Caki2 (cell line): ENCODE results near the gene LRBA. TPM values are rescaled to one million over a fixed set of nuclear protein-coding genes. Genes with fewer than 3 reads are reported as not detected.
"Not testable (repeated sequence)": the region's sequence is repeated elsewhere in the genome, so short reads cannot be mapped to it uniquely, and the experiment has no call there.

Experiments
- DNase-seq: peaks from one replicate; pipeline ENCODE4 v3.0.0-alpha.2; 2015; ENCODE audit warnings: low read depth
- in situ Hi-C: cut with HindIII; loops from 2 replicates; pipeline ENCODE4 v1.10.0; 2016; ENCODE audit warnings: low sequenced_read_pairs, low pct_unique_long_range_greater_than_20kb, mixed read lengths
- total RNA-seq: library from RNA; depleted of rRNA; stranded (reverse); fragments of >200 nt; shearing (Covaris generic); gene quantifications from 2 replicates; pipeline ENCODE4 v1.2.3, GENCODE V29; 2014; ENCODE audit warnings: low replicate concordance

LRBA gene
- total RNA-seq, 1 experiment from 2014 or later = 23.3 TPM

DNA sequence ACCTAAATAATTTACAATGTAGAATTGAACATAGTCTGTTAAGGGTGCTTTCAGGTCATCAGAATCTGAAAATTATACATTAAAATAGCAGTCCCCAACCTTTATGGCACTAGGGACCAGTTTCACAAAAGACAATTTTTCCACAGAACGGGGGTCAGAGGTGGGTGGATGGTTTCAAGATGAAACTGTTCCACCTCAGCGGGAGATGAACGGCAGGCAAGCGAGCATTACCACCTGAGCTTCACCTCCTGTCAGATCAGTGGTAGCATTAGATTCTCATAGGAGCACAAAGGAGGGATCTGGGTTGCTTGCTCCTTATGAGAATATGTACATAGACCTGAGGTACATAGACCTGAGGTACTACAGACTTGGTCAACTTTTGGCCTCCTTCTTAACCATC, 29.0 kb downstream of the LRBA start:
- in situ Hi-C loops = no loop called here
- DNase-seq = no peak

DNA sequence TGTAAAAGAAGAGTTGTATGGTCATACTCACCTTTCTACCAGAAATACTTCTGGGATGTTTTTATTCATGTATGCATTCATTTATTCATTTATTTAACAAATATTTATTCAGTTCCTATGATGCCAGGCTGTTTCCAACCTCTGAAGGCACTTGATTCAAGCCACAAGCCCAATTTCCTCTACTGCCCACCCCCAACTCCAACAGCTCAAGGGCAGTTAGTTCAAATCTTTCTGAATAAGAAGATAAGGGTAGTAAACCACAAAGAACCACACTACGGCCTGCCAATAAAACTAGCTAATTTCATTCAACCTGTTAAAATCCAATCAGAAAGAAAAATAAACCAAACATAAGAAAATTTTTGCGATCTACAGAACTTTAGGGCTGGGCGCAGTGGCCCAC, 31.2 kb downstream of the LRBA start:
- in situ Hi-C loops = no loop called here

DNA sequence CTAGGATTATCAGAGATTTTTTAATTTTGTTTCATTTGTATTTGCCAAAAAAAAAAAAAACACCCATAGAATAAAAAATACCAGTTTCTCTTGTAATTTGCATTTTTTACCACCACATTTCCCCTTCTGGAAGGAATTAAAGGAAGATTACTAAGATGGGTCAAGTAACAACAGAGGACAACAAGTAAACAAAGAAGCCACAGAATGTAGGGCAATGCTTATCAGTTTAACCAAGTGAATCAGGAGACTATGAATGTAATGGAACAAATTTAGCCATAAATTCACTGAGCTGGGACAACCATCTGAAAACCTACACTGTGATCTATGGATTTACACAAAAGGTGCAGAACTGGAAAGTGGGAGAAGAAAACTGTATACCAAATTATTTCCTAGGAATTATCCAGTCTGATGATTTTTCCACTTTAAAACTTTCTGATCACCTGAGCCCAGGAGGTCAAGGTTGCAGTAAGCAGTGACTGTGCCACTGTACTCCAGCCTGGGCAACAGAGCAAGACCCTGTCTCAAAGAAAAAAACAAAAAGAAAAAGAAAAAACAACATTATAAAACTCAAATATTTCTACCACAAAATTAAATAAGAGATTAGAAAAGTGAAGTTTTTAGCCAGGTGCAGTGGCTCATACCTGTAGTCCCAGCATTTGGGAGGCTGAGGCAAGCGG, 32.4 kb downstream of the LRBA start:
- in situ Hi-C loops = no loop called here
- DNase-seq = no peak

More for the DNA sequence above, 31.2 kb downstream of the LRBA start:
- no peak for DNase-seq

DNA sequence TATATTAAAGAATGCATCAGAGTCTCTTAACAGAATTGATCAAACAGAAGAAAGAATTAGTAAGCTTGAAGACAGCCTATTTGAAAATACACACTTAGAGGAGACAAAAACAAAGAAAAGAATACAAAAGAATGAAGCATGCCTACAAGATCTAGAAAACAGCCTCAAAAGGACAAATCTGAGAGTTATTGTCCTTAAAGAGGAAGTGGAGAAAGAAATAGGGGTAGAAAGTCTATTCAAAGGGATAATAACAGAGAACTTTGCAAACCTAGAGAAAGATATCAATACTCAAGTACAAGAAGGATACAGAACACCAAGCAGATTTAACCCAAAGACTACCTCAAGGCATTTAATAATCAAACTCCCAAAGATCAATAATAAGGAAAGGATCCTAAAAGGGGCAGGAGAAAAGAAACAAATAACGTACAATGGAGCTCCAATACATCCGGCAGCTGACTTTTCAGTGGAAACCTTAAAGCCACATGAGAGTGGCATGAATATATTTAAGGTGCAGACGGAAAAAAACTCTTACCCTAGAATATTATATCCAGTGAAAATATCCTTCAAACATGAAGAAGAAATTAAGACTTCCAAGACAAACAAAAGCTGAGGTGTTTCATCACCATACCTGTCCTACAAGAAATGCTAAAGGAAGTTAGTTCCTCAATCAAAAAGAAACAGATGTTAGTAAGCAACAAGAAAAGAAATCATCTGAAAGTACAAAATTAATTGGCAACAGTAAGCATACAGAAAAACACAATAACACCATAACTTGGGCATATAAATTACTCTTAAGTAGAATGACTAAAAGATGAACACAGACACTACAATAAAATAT, 36.1 kb downstream of the LRBA start:
- in situ Hi-C loops = no loop called here
- no peak for DNase-seq

DNA sequence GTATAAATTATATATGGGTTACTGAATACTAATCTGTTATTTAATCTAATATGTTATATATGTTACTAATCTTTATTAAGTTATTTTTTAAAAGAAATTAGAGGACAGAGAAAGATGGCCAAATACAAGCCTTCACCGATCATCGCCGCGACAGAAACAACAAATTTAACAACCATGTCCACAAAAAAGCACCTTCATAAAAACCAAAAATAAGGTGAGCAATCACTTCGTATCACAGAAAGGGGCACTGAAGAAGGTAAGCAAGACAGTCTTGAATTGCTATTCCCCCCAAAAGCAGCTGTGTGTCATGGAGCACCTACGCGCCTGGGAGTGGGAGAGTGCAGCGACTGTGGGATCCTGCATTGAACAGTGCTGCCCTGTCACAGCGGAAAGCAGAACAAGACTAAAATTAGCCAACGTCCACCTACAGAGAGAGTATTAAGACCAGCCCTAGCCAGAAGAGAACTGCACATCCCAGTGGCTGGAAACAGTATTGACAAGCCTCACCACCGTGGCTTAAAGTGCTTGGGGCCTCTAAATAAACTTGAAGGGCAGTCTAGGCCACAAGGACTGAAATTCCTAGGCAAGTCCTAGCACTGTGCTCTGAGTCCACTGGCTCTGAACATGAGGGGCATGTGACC, 38.5 kb downstream of the LRBA start:
- in situ Hi-C loops = no loop called here

DNA sequence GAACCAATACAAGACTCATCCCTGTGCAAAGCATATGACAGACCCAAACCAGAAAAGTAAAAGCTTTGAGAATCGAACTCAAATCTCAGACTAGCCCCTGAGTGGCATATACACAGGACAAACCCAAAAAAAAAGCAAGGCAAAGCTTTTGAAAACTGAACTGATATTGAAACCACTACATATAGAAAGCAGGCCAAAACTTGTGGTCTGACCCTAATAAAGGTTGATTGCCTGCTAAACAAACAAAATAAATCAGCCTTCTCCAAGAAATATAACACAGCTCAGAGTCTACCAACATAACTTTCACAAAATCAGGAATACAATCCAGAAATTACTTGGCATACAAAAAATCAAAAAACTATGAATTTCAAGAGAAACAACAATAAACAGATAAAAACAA, 40.3 kb downstream of the LRBA start:
- DNase-seq = no peak
- in situ Hi-C loops = no loop called here

More for the DNA sequence above, 38.5 kb downstream of the LRBA start:
- no peak for DNase-seq

DNA sequence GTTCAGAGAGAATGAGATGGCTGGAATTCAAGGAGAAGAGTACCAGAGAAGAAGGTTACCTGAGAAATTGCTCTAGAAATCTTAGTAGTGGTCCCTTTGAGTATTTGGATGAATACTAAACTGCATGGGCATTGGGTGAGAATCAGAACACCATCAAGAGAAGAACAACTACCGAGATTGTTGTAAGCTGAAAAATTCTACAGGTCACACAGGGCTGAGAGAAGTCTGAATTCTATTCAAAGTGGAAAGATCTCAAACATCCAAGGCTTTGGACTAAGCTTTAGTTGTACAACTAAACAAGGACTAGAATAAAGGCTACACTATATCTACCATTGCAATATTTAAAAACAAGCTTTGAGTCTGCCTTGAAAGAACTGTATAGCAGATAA, 40.8 kb downstream of the LRBA start:
- in situ Hi-C loops = no loop called here
- DNase-seq = no peak

DNA sequence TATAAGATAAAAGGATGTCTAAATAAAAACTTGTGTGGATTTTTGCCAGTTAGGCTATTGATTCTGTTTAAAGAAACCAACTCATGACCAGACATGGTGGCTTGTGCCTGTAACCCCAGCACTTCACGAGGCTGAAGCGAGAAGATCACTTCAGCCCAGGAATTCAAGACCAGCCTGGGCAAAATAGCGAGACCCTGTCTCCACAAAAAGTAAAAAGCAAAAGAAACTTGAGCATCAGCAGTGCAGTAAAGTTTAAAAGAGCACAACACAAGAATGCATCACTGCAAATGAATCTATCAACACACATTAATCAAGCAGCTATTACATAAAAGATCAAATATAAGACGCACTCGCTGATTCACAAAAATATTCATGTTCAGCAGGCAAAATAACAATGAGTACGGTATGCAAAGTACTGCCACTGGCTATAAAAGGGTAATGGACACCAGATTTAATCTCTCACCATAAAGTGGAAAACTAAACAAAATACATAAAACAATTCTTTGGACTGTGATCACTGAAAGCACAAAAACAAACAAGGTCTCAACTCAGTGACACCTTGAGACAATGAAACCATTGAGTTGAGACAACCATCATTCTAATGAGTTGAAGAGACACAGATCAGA, 41.3 kb downstream of the LRBA start:
- in situ Hi-C loops = no loop called here
- peak; percentile 78 for DNase-seq

DNA sequence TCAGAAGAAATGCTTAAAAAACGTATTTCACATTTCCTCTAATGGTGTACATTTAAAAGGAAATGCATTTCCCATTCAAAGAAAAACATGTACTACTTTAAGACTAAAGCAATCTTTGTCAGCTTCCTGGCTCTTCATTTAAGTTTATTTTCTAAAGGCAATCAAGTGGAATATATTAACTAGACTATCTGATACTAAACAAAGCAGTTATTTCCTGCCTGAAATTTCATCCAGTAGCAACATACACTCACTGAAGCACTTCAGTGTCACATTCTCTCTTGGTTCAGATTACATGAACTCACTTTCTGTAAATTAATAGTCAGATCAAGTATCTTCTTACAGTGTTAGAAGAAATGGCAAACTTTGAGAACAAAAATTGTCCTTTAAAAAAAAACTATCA, 42.5 kb downstream of the LRBA start:
- peak; percentile 62 for DNase-seq
- in situ Hi-C loops = no loop called here

DNA sequence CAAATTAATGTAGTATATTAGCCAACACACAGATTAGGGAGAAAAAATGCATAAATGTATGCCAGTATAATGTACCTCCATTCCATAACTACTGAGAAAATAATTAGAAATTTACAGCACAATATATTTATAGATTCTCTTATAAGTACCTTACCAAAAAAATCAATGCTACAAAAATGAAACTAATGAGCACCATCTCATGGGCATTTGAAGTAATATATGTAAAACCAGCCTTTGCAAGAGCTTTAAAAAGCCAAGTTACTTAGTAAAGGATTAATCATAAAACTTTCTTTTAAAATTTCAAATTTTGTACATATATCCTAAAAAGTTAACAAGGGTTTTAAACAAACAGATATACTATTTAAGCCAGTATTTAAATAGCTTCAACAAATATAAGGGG, 43.2 kb downstream of the LRBA start:
- no peak for DNase-seq
- in situ Hi-C loops = no loop called here

DNA sequence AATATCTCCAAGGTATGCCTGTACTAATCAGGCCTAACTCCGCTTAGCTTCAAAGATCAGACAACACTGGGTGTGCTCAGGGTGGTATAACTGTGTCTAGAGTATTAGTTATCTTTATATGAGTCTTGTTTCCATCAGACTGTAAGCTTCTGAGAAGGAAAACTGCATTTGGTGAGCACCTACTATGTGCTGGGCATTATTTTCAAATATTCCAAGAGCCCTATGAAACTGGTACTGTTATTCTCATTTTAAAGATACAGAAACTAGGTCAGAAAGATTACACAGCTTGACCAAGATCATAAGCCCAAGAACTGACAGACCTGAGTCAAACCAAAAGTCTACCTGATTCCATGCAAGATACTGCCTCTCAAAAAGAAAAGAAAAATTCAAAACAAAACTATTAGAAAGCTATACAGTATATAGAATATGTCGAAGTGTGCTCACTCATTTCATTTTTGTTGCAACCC, 44.4 kb downstream of the LRBA start:
- in situ Hi-C loops = no loop called here
- no peak for DNase-seq

DNA sequence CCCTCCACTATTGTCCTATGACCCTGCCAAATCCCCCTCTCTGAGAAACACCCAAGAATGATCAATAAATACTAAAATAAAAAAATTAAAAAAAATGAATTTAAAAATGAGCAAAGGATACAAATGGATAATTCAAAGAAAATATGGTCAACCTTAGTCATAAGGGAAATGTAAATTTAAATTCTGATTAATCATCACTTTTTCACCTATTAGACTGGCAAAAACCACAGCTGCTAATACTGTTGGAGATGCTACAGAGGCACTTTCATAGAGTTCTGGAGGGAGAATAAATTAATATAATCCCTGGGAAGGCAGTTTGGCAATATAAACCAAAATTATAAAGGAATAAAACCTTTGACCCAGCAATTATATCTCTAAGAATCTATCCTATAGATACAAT, 50.3 kb downstream of the LRBA start:
- in situ Hi-C loops = no loop called here
- DNase-seq = no peak

DNA sequence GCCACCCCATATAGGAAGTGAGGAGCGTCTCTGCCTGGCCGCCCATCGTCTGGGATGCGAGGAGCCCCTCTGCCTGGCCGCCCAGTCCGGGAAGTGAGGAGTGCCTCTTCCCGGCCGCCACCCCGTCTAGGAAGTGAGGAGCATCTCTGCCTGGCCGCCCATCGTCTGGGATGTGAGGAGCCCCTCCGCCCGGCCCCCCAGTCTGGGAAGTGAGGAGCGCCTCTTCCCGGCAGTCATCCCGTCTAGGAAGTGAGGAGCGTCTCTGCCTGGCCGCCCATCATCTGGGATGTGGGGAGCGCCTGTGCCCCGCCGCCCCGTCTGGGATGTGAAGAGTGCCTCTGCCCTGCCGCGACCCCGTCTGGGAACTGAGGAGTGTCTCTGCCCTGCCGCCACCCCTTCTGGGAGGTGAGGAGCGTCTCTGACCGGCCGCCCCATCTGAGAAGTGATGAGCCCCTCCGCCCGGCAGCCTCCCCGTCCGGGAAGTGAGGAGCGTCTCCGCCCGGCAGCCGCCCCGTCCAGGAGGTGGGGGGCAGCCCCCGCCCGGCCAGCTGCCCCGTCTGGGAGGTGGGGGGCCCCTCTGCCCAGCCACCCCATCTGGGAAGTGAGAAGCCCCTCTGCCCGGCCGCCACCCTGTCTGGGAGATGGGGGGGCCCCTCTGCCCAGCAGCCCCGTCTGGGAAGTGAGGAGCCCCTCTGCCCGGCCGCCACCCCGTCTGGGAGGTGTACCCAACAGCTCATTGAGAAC, 51.3 kb downstream of the LRBA start:
- in situ Hi-C loops, DNase-seq: not testable (repeated sequence)

DNA sequence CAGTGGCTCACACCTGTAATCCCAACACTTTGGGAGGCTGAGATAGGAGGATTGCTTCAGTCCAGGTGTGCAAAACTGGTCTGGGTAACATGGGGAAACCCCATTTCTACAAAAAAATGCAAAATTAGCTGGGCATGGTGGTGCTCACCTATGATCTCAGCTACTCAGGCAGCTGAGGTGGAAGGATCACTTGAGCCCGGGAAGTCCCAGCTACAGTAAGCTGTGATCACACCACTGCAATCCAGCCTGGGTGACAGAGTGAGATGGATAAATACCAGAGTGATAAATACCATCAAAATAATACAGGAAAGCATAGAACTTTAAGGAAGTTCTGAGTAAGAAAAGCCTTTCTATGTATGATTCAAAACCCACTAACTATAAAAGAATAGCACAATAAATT, 52.8 kb downstream of the LRBA start:
- DNase-seq = peak; percentile 33
- in situ Hi-C loops = no loop called here

DNA sequence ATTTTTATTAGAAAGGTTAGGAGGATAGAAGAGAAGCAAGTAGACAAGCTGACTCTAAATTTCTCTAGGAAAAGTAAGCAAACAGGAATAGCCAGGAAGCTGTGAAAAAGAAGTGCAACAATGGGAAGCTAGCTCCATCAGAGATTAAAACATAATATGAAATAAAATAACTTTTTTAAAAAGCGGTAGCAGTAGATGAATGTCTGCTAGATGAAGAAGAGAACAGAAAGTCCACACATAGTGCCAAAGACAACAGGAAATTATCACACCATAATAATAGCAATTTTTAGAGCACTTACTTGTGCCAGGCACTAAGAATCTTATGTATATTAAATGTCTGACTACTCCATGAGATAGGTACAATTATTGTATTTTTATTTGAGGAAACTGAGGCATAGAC, 53.5 kb downstream of the LRBA start:
- in situ Hi-C loops = no loop called here
- DNase-seq = no peak

DNA sequence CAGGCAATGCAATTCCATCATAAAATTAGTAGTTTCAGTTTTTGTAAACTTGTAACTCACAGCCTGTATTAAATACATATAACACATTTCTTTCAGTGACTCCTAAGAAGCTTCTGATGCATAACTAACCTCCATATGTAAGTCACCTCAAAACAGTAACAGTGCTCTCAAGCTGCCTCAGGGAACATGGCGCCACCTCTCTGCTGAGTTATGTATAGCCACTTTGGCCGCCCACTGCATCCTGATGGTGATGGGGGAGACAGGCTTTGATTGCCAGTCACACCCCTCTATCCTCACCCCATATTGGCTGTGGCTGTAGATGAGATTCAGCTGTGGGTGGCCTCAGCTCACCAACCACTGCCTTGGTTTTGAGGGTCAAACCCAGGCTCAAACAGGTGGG, 54.3 kb downstream of the LRBA start:
- in situ Hi-C loops = no loop called here
- peak; percentile 10 for DNase-seq

DNA sequence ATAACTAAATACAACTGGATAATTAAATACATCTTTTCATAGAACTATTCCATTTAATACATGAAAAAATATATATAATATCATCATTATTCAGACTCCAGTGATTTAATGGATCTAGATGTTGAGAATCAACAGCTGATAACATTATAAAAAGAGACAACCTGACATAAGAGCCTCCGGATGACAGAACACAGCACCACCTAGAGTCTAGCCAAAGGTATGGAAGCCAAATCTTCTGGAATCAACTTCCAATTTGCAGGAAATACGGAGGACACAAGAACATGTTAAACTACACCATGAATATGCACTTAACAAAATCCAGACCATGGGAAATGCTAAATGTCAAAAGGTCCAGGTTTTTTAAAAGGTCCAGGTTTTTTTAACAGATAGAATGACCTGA, 55.0 kb downstream of the LRBA start:
- in situ Hi-C loops = no loop called here
- DNase-seq = peak; percentile 14

DNA sequence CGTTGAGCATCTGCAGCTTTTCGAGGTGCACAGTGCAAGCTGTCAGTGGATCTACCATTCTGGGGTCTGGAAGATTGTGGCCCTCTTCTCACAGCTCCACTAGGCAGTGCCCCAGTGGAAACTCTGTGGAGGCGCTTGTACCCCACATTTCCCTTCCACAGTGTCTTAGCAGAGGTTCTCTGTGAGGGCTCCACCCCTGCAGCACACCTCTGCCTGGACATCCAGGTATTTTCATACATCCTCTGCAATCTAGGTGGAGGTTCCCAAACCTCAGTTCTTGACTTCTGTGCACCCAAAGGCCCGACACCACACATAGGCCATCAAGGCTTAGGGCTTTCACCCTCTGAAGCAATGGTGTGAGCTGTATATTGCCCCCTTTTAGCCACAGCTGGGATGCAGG, 57.1 kb downstream of the LRBA start:
- DNase-seq, in situ Hi-C loops: not testable (repeated sequence)
